ENCODE results near the gene ATP1B3. TPM values are rescaled to one million over a fixed set of nuclear protein-coding genes. Genes with fewer than 3 reads are reported as not detected.
"Not testable (repeated sequence)": the region's sequence is repeated elsewhere in the genome, so short reads cannot be mapped to it uniquely, and the experiment has no call there.

Gene ATP1B3
- total RNA-seq, 2 experiments from 2014 or later: 143 to 145 TPM

GRCh38 chr3:141952611-141953010 lies 76.2 kb downstream of the ATP1B3 start:
- POLR2A ChIA-PET: no interaction called here
- Mint-ChIP-seq H3K27me3 (no peaks in the 10 kb centered on the region), H3K27ac (no peak overlapping the region), H3K4me1 (ENCODE audit: low read depth) (peaks cover 3% of the 10 kb centered on the region), H3K9me3 (no peaks in the 10 kb centered on the region), H3K4me3 (no peak overlapping the region), H3K36me3 (peaks cover 1% of the 10 kb centered on the region)
- intact Hi-C loops (cut with micrococcal nuclease): no loop called here
- DNase-seq: no peak
- CTCF ChIA-PET: interaction anchor here (1.5 kb wide), 1 partner anchor 10 kb away, joined by 7 read pairs; no protein-coding TSS in a partner anchor

DNA sequence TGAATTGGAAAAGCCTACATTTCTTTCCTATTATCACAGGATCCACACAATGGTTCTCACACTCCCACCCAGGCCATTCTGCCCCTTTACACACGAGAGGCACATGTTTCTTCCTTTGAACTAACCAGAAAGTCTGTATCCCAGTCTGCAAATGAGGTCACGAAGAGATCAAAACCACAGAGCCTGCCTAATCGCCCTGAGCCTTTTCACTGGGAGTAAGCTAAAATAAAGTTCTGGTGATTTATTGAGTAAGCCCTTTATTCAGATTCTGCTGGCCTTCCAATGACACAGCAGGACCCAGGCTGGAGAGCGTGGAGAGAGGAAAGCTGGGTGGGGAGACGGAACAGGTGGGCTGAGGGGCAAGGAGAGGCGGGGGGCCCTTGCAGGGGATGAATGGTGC lies 78.7 kb downstream of the ATP1B3 start:
- POLR2A ChIA-PET: no interaction called here
- DNase-seq: no peak
- Mint-ChIP-seq H3K4me1 (ENCODE audit: low read depth) (peaks cover 3% of the 10 kb centered on the region), H3K27me3 (no peaks in the 10 kb centered on the region), H3K4me3 (no peak overlapping the region), H3K9me3 (no peaks in the 10 kb centered on the region), H3K27ac (no peak overlapping the region), H3K36me3 (peaks cover 1% of the 10 kb centered on the region)
- intact Hi-C loops (cut with micrococcal nuclease): no loop called here
- CTCF ChIA-PET: interaction anchor here (0.8 kb wide), 1 partner anchor 9 kb away, joined by 3 read pairs; no protein-coding TSS in a partner anchor

DNA sequence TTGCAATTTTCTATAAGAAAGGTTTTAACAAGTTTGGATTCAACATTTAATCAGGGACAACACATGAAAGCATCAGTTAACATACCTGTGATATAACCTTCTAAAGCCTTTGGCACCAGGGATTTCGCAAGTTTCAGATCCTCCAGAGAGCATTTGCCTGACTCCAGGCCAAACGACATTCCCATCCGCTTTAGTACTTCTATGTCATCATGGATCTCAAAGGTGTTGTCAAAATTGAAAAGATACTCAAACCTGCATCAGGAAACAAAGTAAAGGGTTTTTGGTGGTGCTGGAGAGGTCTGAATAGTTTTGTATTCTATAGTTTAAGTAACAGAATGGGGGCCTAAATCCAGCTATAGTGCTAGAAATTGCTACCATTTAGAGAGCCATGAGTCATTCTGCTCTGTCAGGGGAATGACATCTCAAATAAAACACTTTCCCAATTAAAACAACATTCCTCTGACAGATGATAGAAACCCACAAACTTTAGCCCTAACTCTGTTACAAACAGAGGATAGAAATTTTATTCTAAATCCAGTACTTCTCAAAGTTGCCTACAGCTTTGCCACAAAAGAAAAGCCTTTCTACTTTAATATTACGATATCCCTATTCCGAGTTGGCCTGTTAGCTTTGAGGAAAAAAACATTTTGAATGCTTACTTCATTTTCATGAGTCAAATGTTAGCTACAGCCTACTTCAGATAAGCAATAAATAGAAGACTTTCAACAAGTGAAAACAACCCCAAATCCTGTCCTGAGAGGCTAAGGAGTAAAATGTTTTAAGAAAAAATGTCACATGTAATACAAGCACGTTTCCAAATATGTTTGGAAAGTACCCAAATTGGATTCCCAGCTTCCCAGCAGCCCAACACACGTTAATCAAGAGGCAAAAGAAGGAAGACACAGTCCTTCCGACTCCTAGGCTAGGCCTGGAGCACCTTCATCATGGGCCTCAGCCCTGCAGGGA lies 83.4 kb downstream of the ATP1B3 start:
- no peaks in the 10 kb centered on the region for H3K36me3 Mint-ChIP-seq
- no peak for DNase-seq

GRCh38 chr3:141960731-141961130 lies 84.3 kb downstream of the ATP1B3 start:
- no peak for DNase-seq
- H3K4me3 Mint-ChIP-seq: no peak overlapping the region
- no peak overlapping the region for H3K27ac Mint-ChIP-seq
- H3K36me3 Mint-ChIP-seq: no peaks in the 10 kb centered on the region
- H3K27me3 Mint-ChIP-seq: no peaks in the 10 kb centered on the region
- ChIA-PET POLR2A (interaction anchor here (0.7 kb wide), 1 partner anchor 174 kb away, joined by 3 read pairs; no protein-coding TSS in a partner anchor), CTCF (interaction anchor here (0.6 to 0.7 kb wide), 2 partner anchors 56 to 307 kb away, joined by 3 read pairs; no protein-coding TSS in a partner anchor)
- no peaks in the 10 kb centered on the region for H3K4me1 Mint-ChIP-seq (ENCODE audit: low read depth)
- H3K9me3 Mint-ChIP-seq: no peaks in the 10 kb centered on the region
- intact Hi-C loops (cut with micrococcal nuclease): loop anchor here (5.0 to 10.0 kb wide), 2 partner anchors 64 to 167 kb away; no protein-coding TSS in a partner anchor

More for the DNA sequence above, 83.4 kb downstream of the ATP1B3 start:
- intact Hi-C loops (cut with micrococcal nuclease): loop anchor here (5.0 to 10.0 kb wide), 2 partner anchors 65 to 167 kb away; no protein-coding TSS in a partner anchor
- Mint-ChIP-seq H3K27ac (no peak overlapping the region), H3K9me3 (no peaks in the 10 kb centered on the region), H3K4me3 (no peak overlapping the region), H3K4me1 (ENCODE audit: low read depth) (peaks cover 3% of the 10 kb centered on the region), H3K27me3 (no peaks in the 10 kb centered on the region)
- POLR2A ChIA-PET: no interaction called here
- CTCF ChIA-PET: interaction anchor here (1.2 kb wide), 1 partner anchor 99 kb away, joined by 3 read pairs; no protein-coding TSS in a partner anchor

DNA sequence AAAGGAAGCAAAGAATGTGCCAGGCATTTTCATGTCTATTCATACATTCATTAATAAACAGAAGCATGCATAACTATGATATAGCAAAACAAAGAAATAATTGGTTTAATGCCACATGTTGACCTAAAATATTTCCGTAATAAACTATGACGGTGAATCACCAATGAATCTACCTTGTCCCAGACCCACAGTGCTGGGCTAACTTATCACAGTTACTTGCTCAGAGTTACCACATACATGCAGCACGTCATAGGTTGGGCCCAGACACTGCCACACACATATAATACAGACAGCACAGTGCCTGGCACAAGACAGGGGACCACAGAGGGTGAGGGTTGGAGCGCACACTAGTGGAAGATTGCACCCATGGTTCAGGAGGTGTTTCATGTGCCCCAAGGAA lies 86.9 kb downstream of the ATP1B3 start:
- Mint-ChIP-seq H3K27ac (no peak overlapping the region), H3K9me3 (no peaks in the 10 kb centered on the region), H3K36me3 (no peaks in the 10 kb centered on the region), H3K4me1 (ENCODE audit: low read depth) (no peaks in the 10 kb centered on the region), H3K4me3 (no peak overlapping the region), H3K27me3 (no peaks in the 10 kb centered on the region)
- ChIA-PET POLR2A (no interaction called here), CTCF (interaction anchor here (0.6 to 2.3 kb wide), 8 partner anchors 9 to 321 kb away, joined by 3 to 20 read pairs (median 6); no protein-coding TSS in a partner anchor)
- no peak for DNase-seq
- intact Hi-C loops (cut with micrococcal nuclease): loop anchor here (2.0 to 10.0 kb wide), 3 partner anchors 62 to 224 kb away; partner anchors contain the start of gene RNF7

DNA sequence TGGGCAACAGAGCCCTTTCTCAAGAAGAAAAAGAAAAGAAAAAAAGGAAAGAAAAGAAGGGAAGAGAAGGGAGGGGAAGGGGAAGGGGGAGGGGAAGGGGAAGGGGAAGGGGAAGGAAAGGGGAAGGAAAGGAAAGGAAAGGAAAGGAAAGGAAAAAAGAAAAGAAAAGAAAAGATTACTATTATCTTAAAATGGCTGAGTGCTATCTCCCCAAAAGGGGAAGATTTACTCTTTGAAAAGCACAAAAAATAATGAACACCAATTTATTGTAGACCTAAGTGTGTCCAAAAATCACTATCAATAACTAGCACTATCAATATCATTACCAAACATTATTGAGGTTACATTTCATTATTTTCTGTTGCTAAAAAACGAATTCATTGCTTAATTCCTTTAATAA lies 89.0 kb downstream of the ATP1B3 start:
- POLR2A ChIA-PET: no interaction called here
- DNase-seq: no peak
- Mint-ChIP-seq H3K36me3 (no peaks in the 10 kb centered on the region), H3K4me1 (ENCODE audit: low read depth) (no peaks in the 10 kb centered on the region), H3K27me3 (no peaks in the 10 kb centered on the region), H3K9me3 (no peaks in the 10 kb centered on the region), H3K4me3 (no peak overlapping the region), H3K27ac (no peak overlapping the region)
- intact Hi-C loops (cut with micrococcal nuclease): loop anchor here (10.0 kb wide), 1 partner anchor 59 kb away; no protein-coding TSS in a partner anchor
- CTCF ChIA-PET: interaction anchor here (0.6 to 2.1 kb wide), 3 partner anchors 64 to 315 kb away, joined by 3 to 6 read pairs (median 3); no protein-coding TSS in a partner anchor

GRCh38 chr3:141969711-141970110 lies 93.3 kb downstream of the ATP1B3 start:
- DNase-seq: no peak
- H3K4me3 Mint-ChIP-seq: no peak overlapping the region
- no peak overlapping the region for H3K27ac Mint-ChIP-seq
- intact Hi-C loops (cut with micrococcal nuclease): loop anchor here (10.0 kb wide), 1 partner anchor 55 kb away; no protein-coding TSS in a partner anchor
- ChIA-PET CTCF (interaction anchor here (0.7 kb wide), 1 partner anchor 310 kb away, joined by 3 read pairs; no protein-coding TSS in a partner anchor), POLR2A (no interaction called here)
- no peaks in the 10 kb centered on the region for H3K9me3 Mint-ChIP-seq
- no peaks in the 10 kb centered on the region for H3K36me3 Mint-ChIP-seq
- no peaks in the 10 kb centered on the region for H3K27me3 Mint-ChIP-seq
- H3K4me1 Mint-ChIP-seq (ENCODE audit: low read depth): no peaks in the 10 kb centered on the region

GRCh38 chr3:141971571-141971970 lies 95.1 kb downstream of the ATP1B3 start:
- POLR2A ChIA-PET: no interaction called here
- Mint-ChIP-seq H3K27ac (no peak overlapping the region), H3K4me1 (ENCODE audit: low read depth) (no peaks in the 10 kb centered on the region), H3K9me3 (no peaks in the 10 kb centered on the region), H3K4me3 (no peak overlapping the region), H3K36me3 (no peaks in the 10 kb centered on the region), H3K27me3 (no peaks in the 10 kb centered on the region)
- no peak for DNase-seq
- CTCF ChIA-PET: interaction anchor here (1.5 kb wide), 1 partner anchor 9 kb away, joined by 6 read pairs; no protein-coding TSS in a partner anchor
- intact Hi-C loops (cut with micrococcal nuclease): no loop called here

- ChIA-PET POLR2A (no interaction called here), CTCF (interaction anchor here (1.5 kb wide), 1 partner anchor 10 kb away, joined by 6 read pairs; no protein-coding TSS in a partner anchor)
- Mint-ChIP-seq H3K4me1 (ENCODE audit: low read depth) (no peaks in the 10 kb centered on the region), H3K9me3 (no peaks in the 10 kb centered on the region), H3K27ac (no peak overlapping the region), H3K36me3 (no peaks in the 10 kb centered on the region), H3K4me3 (no peak overlapping the region), H3K27me3 (no peaks in the 10 kb centered on the region)
- intact Hi-C loops (cut with micrococcal nuclease): no loop called here
- DNase-seq: no peak
Observed at GRCh38 chr3:141972399-141972798, 96.0 kb downstream of the ATP1B3 start.

DNA sequence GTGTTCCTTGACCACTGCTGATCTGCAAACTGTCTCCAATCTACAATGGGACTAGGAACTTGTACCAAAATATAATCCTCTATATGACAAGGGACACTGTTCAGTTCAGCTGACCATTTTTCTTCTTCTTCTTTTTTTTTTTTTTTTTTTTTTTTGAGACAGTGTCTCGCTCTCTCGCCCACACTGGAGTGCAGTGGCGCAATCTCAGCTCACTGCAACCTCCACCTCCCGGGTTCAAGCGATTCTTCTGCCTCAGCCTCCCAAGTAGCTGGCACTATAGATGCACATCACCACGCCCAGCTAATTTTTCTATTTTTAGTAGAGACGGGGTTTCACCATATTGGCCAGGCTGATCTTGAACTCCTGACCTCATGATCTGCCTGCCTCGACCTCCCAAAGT lies 98.3 kb downstream of the ATP1B3 start:
- POLR2A ChIA-PET; H3K36me3 Mint-ChIP-seq; H3K27me3 Mint-ChIP-seq; DNase-seq; CTCF ChIA-PET; H3K4me3 Mint-ChIP-seq; intact Hi-C loops (cut with micrococcal nuclease); H3K4me1 Mint-ChIP-seq (ENCODE audit: low read depth); H3K27ac Mint-ChIP-seq; H3K9me3 Mint-ChIP-seq: not testable (repeated sequence)
